Vagina (tissue), 2 donors: ENCODE data around the gene DNAJC12. TPM values are rescaled to one million over a fixed set of nuclear protein-coding genes. Genes with fewer than 3 reads are reported as not detected.

Experiments used
- DNase-seq, 2 donors: peaks; one replicate each; pipeline ENCODE4 v3.0.0-alpha.2; 2017; ENCODE audit errors: extremely low spot score in 2 of 2
- H3K27ac ChIP-seq: fragments of 200-600 bp; sonication (generic); one replicate; pipeline ENCODE4 v1.5.1; 2019
- H3K27me3 ChIP-seq: fragments of 200-600 bp; sonication (generic); one replicate; pipeline ENCODE4 v1.5.1; 2019
- H3K36me3 ChIP-seq, 2 donors: fragments of 200-600 bp; sonication (generic); one replicate each; pipeline ENCODE4 v1.5.1; 2017 to 2019
- H3K4me1 ChIP-seq: fragments of 200-600 bp; sonication (generic); one replicate; pipeline ENCODE4 v1.5.1; 2019
- H3K4me3 ChIP-seq, 2 donors: fragments of 200-600 bp; sonication (generic); 1 replicate in 1 of 2; 2 replicates in 1 of 2; pipeline ENCODE4 v1.5.1; 2016 to 2019
- H3K9me3 ChIP-seq: fragments of 200-600 bp; sonication (generic); one replicate; pipeline ENCODE4 v1.5.1; 2019
- POLR2A ChIP-seq, 2 donors: fragments of 450-650 bp; IDR thresholded peaks; one replicate each; pipeline ENCODE4 v1.6.1; 2017; ENCODE audit warnings: antibody characterized with exemption in 2 of 2, mild to moderate bottlenecking in 2 of 2, moderate library complexity in 2 of 2
- POLR2AphosphoS5 ChIP-seq, 2 donors: sonication (generic); formaldehyde crosslinking; IDR thresholded peaks; one replicate each; pipeline ENCODE4 v1.9.0; 2017; ENCODE audit warnings: antibody characterized with exemption in 2 of 2, mild to moderate bottlenecking in 2 of 2, low read depth in 1 of 2; ENCODE audit not compliant: insufficient read depth in 1 of 2
- intact Hi-C: fragments of 100-400 bp; cut with DNase I; formaldehyde crosslinking; loops from one replicate; pipeline ENCODE4 v1.15.1; 2023
- total RNA-seq: library from RNA; depleted of rRNA; stranded (reverse); fragments of >200 nt; gene quantifications from one replicate; pipeline ENCODE4 v1.2.3, GENCODE V29; 2016
- TF ChIP-seq, protein P1 (sequence below), 3 experiments: fragments of 450-650 bp in 2 of 3; fragments of 200-600 bp in 1 of 3; sonication (generic) in 1 of 3; IDR thresholded peaks; one replicate each; pipeline ENCODE4 v1.5.1; 2017 to 2019; ENCODE audit warnings: antibody characterized with exemption in 3 of 3, mild to moderate bottlenecking in 2 of 3, moderate library complexity in 2 of 3

Gene DNAJC12
- total RNA-seq, 1 donor from 2014 or later = 2.7 TPM

DNA sequence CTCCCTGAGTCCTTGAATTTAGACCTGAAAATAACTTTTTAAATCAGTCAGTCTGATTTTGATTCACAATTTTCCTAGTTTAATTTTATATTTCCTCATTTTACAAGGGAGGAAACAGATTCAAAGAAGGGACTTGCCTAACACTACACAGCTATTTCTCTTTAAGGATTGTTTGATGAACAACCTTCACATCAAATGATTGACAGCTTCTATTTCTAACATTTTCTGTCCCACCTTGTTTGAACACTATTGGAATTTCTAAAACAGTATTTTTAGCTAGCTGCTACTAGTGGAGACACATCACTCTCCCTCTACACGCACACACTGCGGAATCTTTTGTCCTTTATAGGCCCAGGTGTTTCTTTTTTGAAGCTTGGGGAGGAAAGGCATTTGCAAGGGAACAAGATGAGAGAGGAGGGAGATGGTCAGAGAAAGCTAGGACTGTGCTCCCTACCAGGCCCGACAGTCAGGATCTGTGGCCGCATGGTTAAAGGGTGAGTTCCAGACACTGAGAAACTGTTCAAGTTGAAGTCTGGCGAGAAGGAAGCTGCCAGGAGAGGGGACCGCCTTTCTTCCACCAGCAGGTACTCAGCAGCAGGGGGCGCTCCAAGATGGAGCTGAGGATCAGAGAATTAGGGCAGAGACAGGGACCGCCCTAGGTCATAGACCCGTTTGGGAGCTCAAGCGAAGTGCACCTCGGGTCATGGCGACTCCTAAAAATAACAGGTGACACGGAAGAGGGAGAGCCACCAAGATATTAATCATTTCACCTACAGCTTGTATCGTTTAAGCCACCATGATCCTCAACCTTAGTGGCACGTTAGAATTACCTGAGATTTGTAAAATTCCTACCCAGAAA lies 49.7 kb downstream of the DNAJC12 start:
- Histone ChIP-seq H3K36me3 (no peaks in the 10 kb centered on the region), H3K4me1 (no peaks in the 10 kb centered on the region), H3K27me3 (no peaks in the 10 kb centered on the region), H3K9me3 (no peaks in the 10 kb centered on the region), H3K4me3 (no peak overlapping the region), H3K27ac (no peak overlapping the region)
- intact Hi-C loops = loop anchor here (10.0 kb wide), 1 partner anchor 123 kb away; no protein-coding TSS in a partner anchor
- TF ChIP-seq, protein P1, sequence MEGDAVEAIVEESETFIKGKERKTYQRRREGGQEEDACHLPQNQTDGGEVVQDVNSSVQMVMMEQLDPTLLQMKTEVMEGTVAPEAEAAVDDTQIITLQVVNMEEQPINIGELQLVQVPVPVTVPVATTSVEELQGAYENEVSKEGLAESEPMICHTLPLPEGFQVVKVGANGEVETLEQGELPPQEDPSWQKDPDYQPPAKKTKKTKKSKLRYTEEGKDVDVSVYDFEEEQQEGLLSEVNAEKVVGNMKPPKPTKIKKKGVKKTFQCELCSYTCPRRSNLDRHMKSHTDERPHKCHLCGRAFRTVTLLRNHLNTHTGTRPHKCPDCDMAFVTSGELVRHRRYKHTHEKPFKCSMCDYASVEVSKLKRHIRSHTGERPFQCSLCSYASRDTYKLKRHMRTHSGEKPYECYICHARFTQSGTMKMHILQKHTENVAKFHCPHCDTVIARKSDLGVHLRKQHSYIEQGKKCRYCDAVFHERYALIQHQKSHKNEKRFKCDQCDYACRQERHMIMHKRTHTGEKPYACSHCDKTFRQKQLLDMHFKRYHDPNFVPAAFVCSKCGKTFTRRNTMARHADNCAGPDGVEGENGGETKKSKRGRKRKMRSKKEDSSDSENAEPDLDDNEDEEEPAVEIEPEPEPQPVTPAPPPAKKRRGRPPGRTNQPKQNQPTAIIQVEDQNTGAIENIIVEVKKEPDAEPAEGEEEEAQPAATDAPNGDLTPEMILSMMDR (IDR thresholded peaks at IDR 0.05) = peak in 1 of 3 experiments; percentile 19
- TF ChIP-seq POLR2AphosphoS5 (IDR thresholded peaks at IDR 0.05; ENCODE audit: insufficient read depth in 1 of 2, low read depth in 1 of 2) (no peak), POLR2A (IDR thresholded peaks at IDR 0.05) (no peak)
- no peak for DNase-seq

DNA sequence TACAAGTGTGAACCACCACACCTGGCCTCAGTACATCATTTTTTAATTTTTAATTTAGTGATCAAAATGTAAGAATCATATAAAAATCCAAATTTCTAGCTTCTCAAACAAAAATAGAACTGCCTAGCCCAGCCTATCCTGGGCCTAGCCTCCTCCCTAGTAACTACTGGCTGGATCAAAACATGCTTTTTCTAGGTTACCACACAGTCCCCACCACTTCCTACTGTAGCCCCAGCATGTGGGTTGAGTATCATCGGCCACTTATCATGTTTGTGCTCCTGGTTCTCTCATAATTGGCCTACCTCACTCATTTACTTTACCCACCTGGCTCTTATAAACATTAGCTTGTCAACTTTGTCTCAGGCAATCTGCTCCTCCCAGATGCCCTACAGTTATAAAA lies 52.9 kb downstream of the DNAJC12 start:
- no peak for TF ChIP-seq POLR2A (IDR thresholded peaks at IDR 0.05)
- no peak for TF ChIP-seq POLR2AphosphoS5 (IDR thresholded peaks at IDR 0.05; ENCODE audit: insufficient read depth in 1 of 2, low read depth in 1 of 2)
- TF ChIP-seq, protein P1 (IDR thresholded peaks at IDR 0.05) = no peak
- no peaks in the 10 kb centered on the region for H3K27me3 ChIP-seq
- intact Hi-C loops = loop anchor here (10.0 kb wide), 1 partner anchor 120 kb away; no protein-coding TSS in a partner anchor
- H3K27ac ChIP-seq = no peak overlapping the region
- no peaks in the 10 kb centered on the region for H3K4me1 ChIP-seq
- H3K9me3 ChIP-seq = no peaks in the 10 kb centered on the region
- H3K36me3 ChIP-seq = no peaks in the 10 kb centered on the region
- DNase-seq = no peak
- no peak overlapping the region for H3K4me3 ChIP-seq

DNA sequence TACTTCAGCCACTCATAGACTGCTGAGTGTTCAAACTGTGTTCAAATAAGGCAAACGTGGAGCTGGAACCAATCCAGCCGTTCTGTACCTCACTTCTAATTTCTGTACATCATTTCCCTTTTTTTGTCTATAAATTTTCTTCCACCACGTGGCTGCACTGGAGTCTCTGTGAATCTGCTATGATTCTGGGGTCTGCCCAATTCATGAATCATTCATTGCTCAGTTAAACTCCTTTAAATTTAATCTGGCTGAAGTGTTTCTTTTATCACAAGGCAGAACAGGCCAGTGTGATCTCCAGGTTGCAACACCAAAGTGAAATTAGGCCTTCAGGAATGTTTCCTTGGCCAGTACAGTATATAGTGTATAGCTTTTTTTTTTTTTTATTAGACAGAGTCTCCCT lies 53.5 kb downstream of the DNAJC12 start:
- no peak for DNase-seq
- H3K9me3 ChIP-seq = no peaks in the 10 kb centered on the region
- H3K4me1 ChIP-seq = no peaks in the 10 kb centered on the region
- no peaks in the 10 kb centered on the region for H3K36me3 ChIP-seq
- intact Hi-C loops = loop anchor here (10.0 kb wide), 1 partner anchor 120 kb away; no protein-coding TSS in a partner anchor
- TF ChIP-seq POLR2A (IDR thresholded peaks at IDR 0.05) (no peak), POLR2AphosphoS5 (IDR thresholded peaks at IDR 0.05; ENCODE audit: insufficient read depth in 1 of 2, low read depth in 1 of 2) (no peak)
- TF ChIP-seq, protein P1 (IDR thresholded peaks at IDR 0.05) = no peak
- no peak overlapping the region for H3K4me3 ChIP-seq
- H3K27ac ChIP-seq = no peak overlapping the region
- H3K27me3 ChIP-seq = no peaks in the 10 kb centered on the region

DNA sequence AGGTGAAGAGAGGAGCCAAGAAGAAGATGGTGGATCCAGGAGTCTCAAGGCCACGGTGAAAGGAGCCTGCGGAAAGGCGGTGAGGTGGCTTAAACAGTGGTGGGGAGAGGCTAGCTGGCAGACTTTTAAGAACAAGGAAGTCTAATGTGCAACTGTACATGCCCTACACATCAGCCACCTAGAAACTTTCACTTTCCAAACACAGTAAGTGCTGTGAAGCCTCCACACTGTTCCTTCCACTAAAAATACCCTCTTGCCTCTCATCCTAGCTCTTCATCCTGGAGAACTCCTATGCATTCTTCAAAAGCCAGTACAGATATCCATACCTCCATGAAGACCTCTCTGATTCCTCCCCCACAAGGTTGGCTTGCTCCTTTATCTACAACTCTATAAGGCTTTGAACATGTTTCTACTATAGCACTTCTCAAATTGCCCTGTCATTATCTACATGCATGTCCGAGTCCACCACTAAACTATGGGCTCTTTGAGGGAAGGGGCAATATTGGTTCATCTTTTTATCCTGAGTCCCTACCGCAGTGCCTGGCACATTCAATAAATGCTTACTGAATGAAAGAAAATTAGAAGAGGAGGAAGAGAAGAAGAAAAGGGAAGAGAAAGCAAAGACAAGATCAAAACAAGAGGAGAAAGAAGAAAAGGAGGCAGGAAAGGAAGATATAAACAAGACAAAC lies 54.2 kb downstream of the DNAJC12 start:
- TF ChIP-seq, protein P1 (IDR thresholded peaks at IDR 0.05) = no peak
- no peak for TF ChIP-seq POLR2AphosphoS5 (IDR thresholded peaks at IDR 0.05; ENCODE audit: insufficient read depth in 1 of 2, low read depth in 1 of 2)
- TF ChIP-seq POLR2A (IDR thresholded peaks at IDR 0.05) = no peak
- H3K4me1 ChIP-seq = no peaks in the 10 kb centered on the region
- no peaks in the 10 kb centered on the region for H3K36me3 ChIP-seq
- no peaks in the 10 kb centered on the region for H3K27me3 ChIP-seq
- no peak for DNase-seq
- intact Hi-C loops = loop anchor here (10.0 kb wide), 1 partner anchor 119 kb away; no protein-coding TSS in a partner anchor
- no peaks in the 10 kb centered on the region for H3K9me3 ChIP-seq
- H3K27ac ChIP-seq = no peak overlapping the region
- no peak overlapping the region for H3K4me3 ChIP-seq
